Hepatic stellate cell (primary cell): Measurements from ENCODE around the gene ANKRD39.

Experiments used
- DNase-seq: peaks from one replicate; pipeline ENCODE4 v3.0.0; 2011; ENCODE audit warnings: low spot score

ANKRD39 gene

GRCh38 chr2:96887493-96888012, 29.7 kb upstream of the ANKRD39 start:
- no peak for DNase-seq

- DNase-seq, result no peak
Measured at GRCh38 chr2:96885432-96886347, 27.9 kb upstream of the ANKRD39 start.

GRCh38 chr2:96884299-96885094, 26.7 kb upstream of the ANKRD39 start:
- no peak for DNase-seq

GRCh38 chr2:96883306-96883705, 25.5 kb upstream of the ANKRD39 start:
- DNase-seq, result no peak

GRCh38 chr2:96882906-96883305, 25.1 kb upstream of the ANKRD39 start:
- no peak for DNase-seq

GRCh38 chr2:96882230-96882629, 24.4 kb upstream of the ANKRD39 start:
- no peak for DNase-seq

- DNase-seq, result no peak
Measured at GRCh38 chr2:96881349-96882195, 23.8 kb upstream of the ANKRD39 start.

GRCh38 chr2:96880891-96881273, 23.1 kb upstream of the ANKRD39 start:
- no peak for DNase-seq

GRCh38 chr2:96879545-96880040, 21.8 kb upstream of the ANKRD39 start:
- no peak for DNase-seq

- no peak for DNase-seq
Measured at GRCh38 chr2:96878796-96879544, 21.2 kb upstream of the ANKRD39 start.

- no peak for DNase-seq
Measured at GRCh38 chr2:96878171-96878570, 20.4 kb upstream of the ANKRD39 start.

GRCh38 chr2:96877631-96878092, 19.8 kb upstream of the ANKRD39 start:
- no peak for DNase-seq

- DNase-seq, result no peak
Measured at GRCh38 chr2:96877042-96877451, 19.2 kb upstream of the ANKRD39 start.

GRCh38 chr2:96876269-96877041, 18.6 kb upstream of the ANKRD39 start:
- DNase-seq, result no peak

- no peak for DNase-seq
Measured at GRCh38 chr2:96875498-96876268, 17.9 kb upstream of the ANKRD39 start.

- DNase-seq, result no peak
Measured at GRCh38 chr2:96874198-96874831, 16.5 kb upstream of the ANKRD39 start.

GRCh38 chr2:96873651-96874096, 15.9 kb upstream of the ANKRD39 start:
- DNase-seq, result no peak

- DNase-seq, result no peak
Measured at GRCh38 chr2:96872591-96873349, 15.0 kb upstream of the ANKRD39 start.
